Liver (tissue), 3 donors: ENCODE results near the gene HERC6.

ENCODE experiments used
- FOXA1 ChIP-seq: IDR thresholded peaks from 2 replicates; pipeline ENCODE4 v1.6.1; 2016; ENCODE audit warnings: antibody characterized with exemption
- HNF4A ChIP-seq, 2 donors: conservative IDR thresholded peaks; 2 replicates each; pipeline ENCODE4 v1.6.1; 2016; ENCODE audit warnings: antibody characterized with exemption in 2 of 2, mild to moderate bottlenecking in 2 of 2
- JUND ChIP-seq, 2 donors: IDR thresholded peaks; 2 replicates each; pipeline ENCODE4 v1.6.1; 2016; ENCODE audit warnings: antibody characterized with exemption in 2 of 2
- TF ChIP-seq, protein P1 (sequence below): fragments of 150-350 bp; IDR thresholded peaks from 2 replicates; pipeline ENCODE4 v1.5.1; 2017; ENCODE audit warnings: improper control_type of control experiment, low read depth, low read length; ENCODE audit not compliant: missing input control
- donor health status: healthy.
- donor health status: healthy.

DNA sequence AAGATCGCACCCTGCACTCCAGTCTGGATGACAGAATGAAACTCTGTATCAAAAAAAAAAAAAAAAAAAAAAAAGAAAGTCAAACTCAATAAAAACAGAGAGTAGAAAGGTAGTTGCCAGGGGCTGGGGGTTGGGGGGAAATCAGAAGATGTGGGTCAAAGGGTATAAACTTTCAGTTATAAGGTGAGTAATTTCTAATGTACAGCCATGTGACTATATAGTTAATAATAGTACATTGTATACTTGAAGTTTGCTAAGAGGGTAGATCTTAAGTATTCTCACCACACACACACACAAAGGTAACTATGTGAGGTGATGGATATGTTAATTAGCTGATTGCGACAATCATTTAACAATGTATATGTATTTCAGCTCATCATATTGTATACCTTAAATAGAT is 11.5 kb downstream of the HERC6 start:
- TF ChIP-seq JUND (IDR thresholded peaks at IDR 0.05) (no peak), FOXA1 (no peak), HNF4A (conservative IDR thresholded peaks at IDR 0.05) (no peak)
- TF ChIP-seq, protein P1, sequence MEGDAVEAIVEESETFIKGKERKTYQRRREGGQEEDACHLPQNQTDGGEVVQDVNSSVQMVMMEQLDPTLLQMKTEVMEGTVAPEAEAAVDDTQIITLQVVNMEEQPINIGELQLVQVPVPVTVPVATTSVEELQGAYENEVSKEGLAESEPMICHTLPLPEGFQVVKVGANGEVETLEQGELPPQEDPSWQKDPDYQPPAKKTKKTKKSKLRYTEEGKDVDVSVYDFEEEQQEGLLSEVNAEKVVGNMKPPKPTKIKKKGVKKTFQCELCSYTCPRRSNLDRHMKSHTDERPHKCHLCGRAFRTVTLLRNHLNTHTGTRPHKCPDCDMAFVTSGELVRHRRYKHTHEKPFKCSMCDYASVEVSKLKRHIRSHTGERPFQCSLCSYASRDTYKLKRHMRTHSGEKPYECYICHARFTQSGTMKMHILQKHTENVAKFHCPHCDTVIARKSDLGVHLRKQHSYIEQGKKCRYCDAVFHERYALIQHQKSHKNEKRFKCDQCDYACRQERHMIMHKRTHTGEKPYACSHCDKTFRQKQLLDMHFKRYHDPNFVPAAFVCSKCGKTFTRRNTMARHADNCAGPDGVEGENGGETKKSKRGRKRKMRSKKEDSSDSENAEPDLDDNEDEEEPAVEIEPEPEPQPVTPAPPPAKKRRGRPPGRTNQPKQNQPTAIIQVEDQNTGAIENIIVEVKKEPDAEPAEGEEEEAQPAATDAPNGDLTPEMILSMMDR: no peak
